ENCODE results near the gene USB1. TPM values are rescaled to one million over a fixed set of nuclear protein-coding genes. Genes with fewer than 3 reads are reported as not detected.

USB1 gene
- total RNA-seq, 4 donors from 2014 or later, result 31.5 to 51.1 (median 33.3) TPM

- H3K4me3 ChIP-seq, result no peak overlapping the region
- no peak for DNase-seq (ENCODE audit: extremely low spot score)
- WGBS, result 98% methylated on average over 4 of the region's 4 CpGs
- H3K27me3 ChIP-seq, result no peaks in the 10 kb centered on the region
- no peak for TF ChIP-seq POLR2AphosphoS5 (IDR thresholded peaks at IDR 0.05)
- TF ChIP-seq POLR2A (IDR thresholded peaks at IDR 0.05; ENCODE audit: low read depth), result no peak
- TF ChIP-seq EP300 (IDR thresholded peaks at IDR 0.05), result no peak
- TF ChIP-seq CTCF (IDR thresholded peaks at IDR 0.05), result no peak
- H3K27ac ChIP-seq (replicated peaks in 1 of 4), result no peak overlapping the region
- H3K9me3 ChIP-seq, result peaks cover 0 to 3% (median 0%) of the 10 kb centered on the region in 4 donors
- intact Hi-C loops (cut with DNase I), result no loop called here
- no peaks in the 10 kb centered on the region for H3K4me1 ChIP-seq
- H3K36me3 ChIP-seq, result no peaks in the 10 kb centered on the region
Observed at GRCh38 chr16:58070585-58070984, 69.4 kb downstream of the USB1 start.

Other genes starting within 250 kb of the USB1 start
- gene KIFC3, start 198.9 kb upstream of the USB1 start, total RNA-seq, result 10 to 100 TPM; 28.2 to 76.8 (median 46.6) TPM
- gene CNGB1, start 30.3 kb upstream of the USB1 start, total RNA-seq, result under 1 TPM; under 0.01 to 0.97 (median 0.31) TPM
- gene ZNF319, start 735 bp upstream of the USB1 start, total RNA-seq, result 10 to 100 TPM in 2 of 4 donors, 1 to 10 TPM in 2; 7.1 to 20.9 (median 12.8) TPM
- 10 to 100 TPM in 2 of 4 donors, 1 to 10 TPM in 2; 3.8 to 16.3 (median 8.7) TPM for gene MMP15, start 24.3 kb downstream of the USB1 start, total RNA-seq
- gene CFAP20, start 128.0 kb downstream of the USB1 start, total RNA-seq, result 10 to 100 TPM; 12.5 to 31.2 (median 23.5) TPM
- gene CSNK2A2, start 196.7 kb downstream of the USB1 start, total RNA-seq, result 10 to 100 TPM; 37.1 to 56.5 (median 42.7) TPM